ENCODE data around the gene ROCK2. TPM values are rescaled to one million over a fixed set of nuclear protein-coding genes. Genes with fewer than 3 reads are reported as not detected.

ROCK2 gene
- total RNA-seq, 2 donors from 2014 or later = 62.7 to 80.9 TPM

DNA sequence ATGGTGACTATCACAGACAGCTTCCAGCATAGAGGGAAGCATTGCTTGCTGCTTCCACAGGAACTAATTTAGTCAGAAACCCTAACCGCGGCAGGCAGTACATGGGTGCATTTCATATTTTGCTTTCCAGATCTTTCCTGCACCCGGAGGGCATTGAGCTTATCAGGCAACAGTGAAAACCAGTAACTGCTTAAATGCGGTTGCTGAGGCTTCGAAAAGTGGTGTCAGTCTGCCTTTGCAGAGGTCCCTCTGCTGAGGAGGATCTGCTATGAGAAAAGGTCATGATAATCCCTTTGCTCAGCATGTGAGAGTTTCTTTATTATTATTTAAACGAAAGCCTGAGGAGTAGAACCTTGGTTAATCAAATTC is 44.6 kb upstream of the ROCK2 start:
- no peak for DNase-seq
- Histone ChIP-seq H3K36me3 (no peaks in the 10 kb centered on the region), H3K9me3 (no peaks in the 10 kb centered on the region), H3K4me1 (peaks cover 14% of the 10 kb centered on the region), H3K9ac (ENCODE audit: low read depth in 2 of 2, low read length in 2 of 2) (peak overlapping the region in 1 of 2 donors; percentile 60), H3K27me3 (no peaks in the 10 kb centered on the region), H3K27ac (peak overlapping the region; percentile 78), H3K4me3 (no peak overlapping the region)
- TF ChIP-seq, protein P1, sequence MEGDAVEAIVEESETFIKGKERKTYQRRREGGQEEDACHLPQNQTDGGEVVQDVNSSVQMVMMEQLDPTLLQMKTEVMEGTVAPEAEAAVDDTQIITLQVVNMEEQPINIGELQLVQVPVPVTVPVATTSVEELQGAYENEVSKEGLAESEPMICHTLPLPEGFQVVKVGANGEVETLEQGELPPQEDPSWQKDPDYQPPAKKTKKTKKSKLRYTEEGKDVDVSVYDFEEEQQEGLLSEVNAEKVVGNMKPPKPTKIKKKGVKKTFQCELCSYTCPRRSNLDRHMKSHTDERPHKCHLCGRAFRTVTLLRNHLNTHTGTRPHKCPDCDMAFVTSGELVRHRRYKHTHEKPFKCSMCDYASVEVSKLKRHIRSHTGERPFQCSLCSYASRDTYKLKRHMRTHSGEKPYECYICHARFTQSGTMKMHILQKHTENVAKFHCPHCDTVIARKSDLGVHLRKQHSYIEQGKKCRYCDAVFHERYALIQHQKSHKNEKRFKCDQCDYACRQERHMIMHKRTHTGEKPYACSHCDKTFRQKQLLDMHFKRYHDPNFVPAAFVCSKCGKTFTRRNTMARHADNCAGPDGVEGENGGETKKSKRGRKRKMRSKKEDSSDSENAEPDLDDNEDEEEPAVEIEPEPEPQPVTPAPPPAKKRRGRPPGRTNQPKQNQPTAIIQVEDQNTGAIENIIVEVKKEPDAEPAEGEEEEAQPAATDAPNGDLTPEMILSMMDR (IDR thresholded peaks at IDR 0.05) = no peak
- intact Hi-C loops (cut with DNase I) = no loop called here

DNA sequence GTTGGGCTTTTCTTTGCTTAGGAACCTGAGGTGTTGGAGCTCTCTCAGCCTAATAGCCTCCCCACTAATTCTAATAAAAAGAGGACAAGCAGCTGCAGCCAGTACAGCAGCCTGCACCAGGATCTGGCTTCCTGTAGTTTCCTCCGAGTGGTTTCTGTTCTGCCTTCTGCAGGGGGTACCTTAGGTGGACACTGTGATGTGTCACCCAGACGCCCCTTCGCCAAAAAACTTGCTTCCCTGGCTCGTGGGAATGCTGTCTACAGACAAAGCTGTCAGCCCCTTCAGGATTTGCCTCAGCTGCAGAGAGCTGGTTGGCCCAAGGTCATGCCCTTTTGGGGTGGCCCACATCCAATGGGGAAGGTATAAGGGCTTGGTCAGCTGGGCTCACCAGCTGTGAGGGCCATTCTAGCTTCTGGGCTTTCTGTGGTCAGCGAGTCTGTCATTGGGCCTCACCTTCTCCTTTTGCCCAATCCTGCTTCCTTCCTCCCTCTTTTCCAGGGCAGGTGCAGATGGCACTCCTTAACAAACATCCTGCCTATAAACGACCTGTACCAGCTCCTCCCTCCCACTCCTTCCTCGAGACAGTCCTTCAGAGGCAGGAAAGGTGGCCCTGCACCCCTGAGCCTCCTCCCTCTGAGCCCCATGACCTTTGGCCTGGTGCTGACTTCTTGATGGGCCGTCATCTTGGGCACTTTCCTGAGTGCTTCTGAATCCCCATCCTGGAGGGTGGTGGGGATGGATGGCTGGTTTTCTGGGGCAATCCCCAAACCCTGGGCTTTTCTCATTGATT is 44.0 kb upstream of the ROCK2 start:
- Histone ChIP-seq H3K27me3 (no peaks in the 10 kb centered on the region), H3K27ac (peak overlapping the region; percentile 78), H3K9ac (ENCODE audit: low read depth in 2 of 2, low read length in 2 of 2) (peak overlapping the region in 1 of 2 donors; percentile 60), H3K36me3 (no peaks in the 10 kb centered on the region), H3K4me1 (peaks cover 14% of the 10 kb centered on the region), H3K4me3 (no peak overlapping the region), H3K9me3 (no peaks in the 10 kb centered on the region)
- DNase-seq = peak; percentile 88
- intact Hi-C loops (cut with DNase I) = no loop called here
- TF ChIP-seq, protein P1 (IDR thresholded peaks at IDR 0.05) = no peak

DNA sequence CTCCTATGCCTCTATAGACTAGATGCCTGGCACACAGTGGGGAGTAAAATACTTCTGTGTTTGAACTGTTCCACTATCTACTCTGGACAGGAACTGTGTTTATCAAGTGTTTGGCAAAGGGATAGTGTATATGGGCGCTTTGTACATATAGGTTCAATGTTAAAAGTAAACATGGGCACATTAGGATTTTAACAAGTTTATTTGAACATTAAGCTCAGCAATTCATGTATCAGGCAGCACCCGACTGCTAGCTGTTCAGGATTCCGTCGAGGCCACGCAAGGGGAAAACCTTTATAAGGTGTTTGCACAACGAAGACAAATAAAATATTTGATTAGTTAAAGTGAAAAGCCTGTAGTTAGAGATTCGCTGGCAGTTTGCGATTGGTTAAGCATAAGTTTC is 43.4 kb upstream of the ROCK2 start:
- no peak overlapping the region for H3K4me3 ChIP-seq
- no peaks in the 10 kb centered on the region for H3K9me3 ChIP-seq
- TF ChIP-seq, protein P1 (IDR thresholded peaks at IDR 0.05) = no peak
- peak overlapping the region in 1 of 2 donors; percentile 60 for H3K9ac ChIP-seq (ENCODE audit: low read depth in 2 of 2, low read length in 2 of 2)
- peak overlapping the region; percentile 78 for H3K27ac ChIP-seq
- no peaks in the 10 kb centered on the region for H3K36me3 ChIP-seq
- no peaks in the 10 kb centered on the region for H3K27me3 ChIP-seq
- H3K4me1 ChIP-seq = peaks cover 14% of the 10 kb centered on the region
- intact Hi-C loops (cut with DNase I) = no loop called here
- DNase-seq = peak; percentile 69

DNA sequence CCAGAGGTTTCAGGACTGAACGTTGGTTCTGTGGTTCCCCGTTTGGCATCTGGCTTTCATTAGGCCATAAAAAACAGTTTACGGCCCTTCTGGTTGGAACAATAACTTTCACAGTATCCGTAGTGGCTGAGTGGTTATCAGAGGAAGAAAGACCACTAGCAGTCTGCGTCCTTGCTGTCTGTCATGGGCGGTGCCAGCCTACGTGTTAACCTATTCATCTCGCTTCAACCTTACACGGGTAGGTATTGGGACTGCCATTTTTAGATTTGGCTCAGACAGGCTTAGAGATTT is 42.6 kb upstream of the ROCK2 start:
- peak; percentile 68 for DNase-seq
- Histone ChIP-seq H3K4me1 (peaks cover 14% of the 10 kb centered on the region), H3K27me3 (no peaks in the 10 kb centered on the region), H3K4me3 (no peak overlapping the region), H3K9me3 (no peaks in the 10 kb centered on the region), H3K27ac (peak overlapping the region; percentile 78), H3K9ac (ENCODE audit: low read depth in 2 of 2, low read length in 2 of 2) (no peak overlapping the region), H3K36me3 (no peaks in the 10 kb centered on the region)
- intact Hi-C loops (cut with DNase I) = no loop called here
- TF ChIP-seq, protein P1 (IDR thresholded peaks at IDR 0.05) = no peak

DNA sequence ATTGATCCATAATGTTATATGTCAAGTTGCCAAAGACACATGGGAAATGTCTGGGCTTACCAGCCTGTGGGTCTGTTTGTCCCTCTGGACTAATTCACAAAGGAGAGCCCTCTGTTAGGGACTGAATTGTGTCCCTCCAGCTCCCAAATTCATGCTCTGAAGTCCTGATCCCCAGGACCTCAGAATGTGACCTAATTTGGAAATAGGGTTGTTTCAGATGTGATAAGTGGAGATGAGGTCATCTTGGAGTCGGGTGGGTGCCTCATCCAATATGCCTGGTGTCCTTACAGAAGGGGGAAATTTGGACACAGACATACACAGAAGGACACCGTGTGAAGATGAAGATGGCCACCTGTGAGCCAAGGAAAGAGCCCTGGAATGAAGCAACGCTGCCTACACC is 41.4 kb upstream of the ROCK2 start:
- H3K27ac ChIP-seq = no peak overlapping the region
- H3K4me3 ChIP-seq = no peak overlapping the region
- no peaks in the 10 kb centered on the region for H3K27me3 ChIP-seq
- DNase-seq = no peak
- TF ChIP-seq, protein P1 (IDR thresholded peaks at IDR 0.05) = no peak
- no peaks in the 10 kb centered on the region for H3K36me3 ChIP-seq
- H3K9ac ChIP-seq (ENCODE audit: low read depth in 2 of 2, low read length in 2 of 2) = peak overlapping the region in 1 of 2 donors; percentile 62
- H3K9me3 ChIP-seq = no peaks in the 10 kb centered on the region
- H3K4me1 ChIP-seq = peaks cover 14% of the 10 kb centered on the region
- intact Hi-C loops (cut with DNase I) = no loop called here

All from colonic mucosa (tissue), 4 donors.